Activated naive CD8-positive, alpha-beta T cell treated with anti-CD3 and anti-CD28 coated beads, Interleukin-2, amount 10 ng/mL, durations not matched to agents 7 days and 5 days (primary cell): ENCODE data around the gene BUB1B. TPM values are rescaled to one million over a fixed set of nuclear protein-coding genes. Genes with fewer than 3 reads are reported as not detected.

Experiments used
- ATAC-seq: fragments of 150-1000 bp; cut with Tn5 transposase; one replicate; pipeline ENCODE4 v1.10.0; 2021; ENCODE audit warnings: low read depth, moderate library complexity
- POLR2A ChIA-PET: fragments of 350-600 bp; sonication (Branson Sonifier 250); formaldehyde crosslinking; loops from one replicate; lab custom pipeline; 2021; ENCODE audit warnings: antibody characterized with exemption; lab: Charles Lee
- DNase-seq: peaks from one replicate; pipeline ENCODE4 v3.0.0; 2021
- H3K27ac Mint-ChIP-seq: one replicate; pipeline ENCODE4 v1.8.0; 2022; ENCODE audit warnings: mild to moderate bottlenecking, mixed read lengths
- H3K27me3 Mint-ChIP-seq: one replicate; pipeline ENCODE4 v1.8.0; 2022; ENCODE audit warnings: mild to moderate bottlenecking, moderate library complexity, mixed read lengths
- H3K36me3 Mint-ChIP-seq: one replicate; pipeline ENCODE4 v1.8.0; 2021; ENCODE audit warnings: mild to moderate bottlenecking, mixed read lengths
- H3K4me1 Mint-ChIP-seq: one replicate; pipeline ENCODE4 v1.8.0; 2021; ENCODE audit warnings: mixed read lengths
- H3K4me3 Mint-ChIP-seq: one replicate; pipeline ENCODE4 v1.8.0; 2022; ENCODE audit warnings: mild to moderate bottlenecking, moderate library complexity, mixed read lengths
- H3K9me3 Mint-ChIP-seq: one replicate; pipeline ENCODE4 v1.8.0; 2021; ENCODE audit warnings: mixed read lengths
- total RNA-seq, 2 experiments: library from RNA; stranded (reverse); gene quantifications; one replicate each; pipeline ENCODE4 v1.2.3, GENCODE V29; 2021

The BUB1B gene
- total RNA-seq, 2 experiments from 2014 or later = 59.3 TPM

- Mint-ChIP-seq H3K36me3 (no peaks in the 10 kb centered on the region), H3K4me1 (no peaks in the 10 kb centered on the region), H3K9me3 (no peaks in the 10 kb centered on the region), H3K27ac (no peak overlapping the region), H3K4me3 (no peak overlapping the region), H3K27me3 (peaks cover 9% of the 10 kb centered on the region)
- ATAC-seq (no peak), DNase-seq (no peak)
- POLR2A ChIA-PET = interaction anchor here (0.5 kb wide), 1 partner anchor 369 kb away, joined by 4 read pairs; no protein-coding TSS in a partner anchor
These were observed 103.7 kb downstream of the BUB1B start for GRCh38 chr15:40264321-40265153.

- Mint-ChIP-seq H3K36me3 (no peaks in the 10 kb centered on the region), H3K4me1 (no peaks in the 10 kb centered on the region), H3K27me3 (peaks cover 9% of the 10 kb centered on the region), H3K27ac (no peak overlapping the region), H3K9me3 (no peaks in the 10 kb centered on the region), H3K4me3 (no peak overlapping the region)
- ATAC-seq (no peak), DNase-seq (no peak)
- POLR2A ChIA-PET = no interaction called here
These were observed 104.5 kb downstream of the BUB1B start for GRCh38 chr15:40265355-40265754.

- H3K27ac Mint-ChIP-seq = no peak overlapping the region
- peaks cover 9% of the 10 kb centered on the region for H3K27me3 Mint-ChIP-seq
- POLR2A ChIA-PET = no interaction called here
These were observed 105.0 kb downstream of the BUB1B start for GRCh38 chr15:40265875-40266274.

GRCh38 chr15:40266828-40267304 lies 106.0 kb downstream of the BUB1B start:
- DNase-seq (no peak), ATAC-seq (no peak)
- Mint-ChIP-seq H3K36me3 (no peaks in the 10 kb centered on the region), H3K27ac (no peak overlapping the region), H3K4me1 (no peaks in the 10 kb centered on the region), H3K9me3 (no peaks in the 10 kb centered on the region), H3K4me3 (no peak overlapping the region), H3K27me3 (peaks cover 5% of the 10 kb centered on the region)
- POLR2A ChIA-PET = interaction anchor here (0.6 kb wide), 1 partner anchor 28 kb away, joined by 4 read pairs; no protein-coding TSS in a partner anchor

More at GRCh38 chr15:40265875-40266274, 105.0 kb downstream of the BUB1B start:
- H3K9me3 Mint-ChIP-seq = no peaks in the 10 kb centered on the region
- no peak overlapping the region for H3K4me3 Mint-ChIP-seq
- no peaks in the 10 kb centered on the region for H3K4me1 Mint-ChIP-seq
- ATAC-seq (no peak), DNase-seq (no peak)
- H3K36me3 Mint-ChIP-seq = no peaks in the 10 kb centered on the region

- Mint-ChIP-seq H3K27ac (no peak overlapping the region), H3K9me3 (no peaks in the 10 kb centered on the region), H3K4me3 (no peak overlapping the region), H3K36me3 (no peaks in the 10 kb centered on the region), H3K4me1 (no peaks in the 10 kb centered on the region), H3K27me3 (peaks cover 1% of the 10 kb centered on the region)
- no peak for ATAC-seq
- POLR2A ChIA-PET = no interaction called here
- DNase-seq = no peak
These were observed 106.8 kb downstream of the BUB1B start for GRCh38 chr15:40267670-40268069.

- no peaks in the 10 kb centered on the region for H3K36me3 Mint-ChIP-seq
- POLR2A ChIA-PET = interaction anchor here (0.6 kb wide), 1 partner anchor 1517 kb away, joined by 4 read pairs; no protein-coding TSS in a partner anchor
- H3K9me3 Mint-ChIP-seq = no peaks in the 10 kb centered on the region
- no peak overlapping the region for H3K27ac Mint-ChIP-seq
- H3K27me3 Mint-ChIP-seq = no peaks in the 10 kb centered on the region
- H3K4me1 Mint-ChIP-seq = no peaks in the 10 kb centered on the region
- no peak for DNase-seq
- H3K4me3 Mint-ChIP-seq = no peak overlapping the region
- ATAC-seq = no peak
These were observed 108.7 kb downstream of the BUB1B start for GRCh38 chr15:40269604-40270003.

GRCh38 chr15:40270246-40270995 lies 109.6 kb downstream of the BUB1B start:
- H3K4me1 Mint-ChIP-seq = no peaks in the 10 kb centered on the region
- H3K27me3 Mint-ChIP-seq = no peaks in the 10 kb centered on the region
- ATAC-seq = no peak
- H3K36me3 Mint-ChIP-seq = no peaks in the 10 kb centered on the region
- no peak for DNase-seq
- no peaks in the 10 kb centered on the region for H3K9me3 Mint-ChIP-seq
- no peak overlapping the region for H3K27ac Mint-ChIP-seq
- POLR2A ChIA-PET = interaction anchor here (0.6 kb wide), 1 partner anchor 1516 kb away, joined by 4 read pairs; no protein-coding TSS in a partner anchor
- H3K4me3 Mint-ChIP-seq = no peak overlapping the region

Other genes starting within 250 kb of the BUB1B start
- gene GPR176, start 240.8 kb upstream of the BUB1B start, total RNA-seq = under 1 TPM; 0.09 to 0.14 TPM
- gene EIF2AK4, start 227.0 kb upstream of the BUB1B start, total RNA-seq = 10 to 100 TPM; 26.4 to 28.7 TPM
- 100 to 1,000 TPM; 155 to 170 TPM for gene SRP14, start 121.9 kb upstream of the BUB1B start, total RNA-seq
- 10 to 100 TPM; 20.6 to 24.6 TPM for gene BMF, start 52.2 kb upstream of the BUB1B start, total RNA-seq
- gene PAK6, start 78.0 kb downstream of the BUB1B start, total RNA-seq = 1 to 10 TPM in 1 of 2 experiments, under 1 TPM in 1; 0.91 to 1.3 TPM
- under 1 TPM in 1 of 2 experiments, not detected in 1; 0.26 TPM for gene ANKRD63, start 122.0 kb downstream of the BUB1B start, total RNA-seq
- 100 to 1,000 TPM; 173 to 174 TPM for gene PLCB2, start 146.9 kb downstream of the BUB1B start, total RNA-seq
- 1 to 10 TPM; 8.8 to 9.4 TPM for gene INAFM2, start 162.6 kb downstream of the BUB1B start, total RNA-seq
- 1 to 10 TPM; 2.3 to 2.6 TPM for gene CCDC9B, start 179.9 kb downstream of the BUB1B start, total RNA-seq
- gene PHGR1, start 190.0 kb downstream of the BUB1B start, total RNA-seq = not detected
- gene DISP2, start 197.2 kb downstream of the BUB1B start, total RNA-seq = 1 to 10 TPM; 1.5 to 2.0 TPM
- 10 to 100 TPM; 47.0 to 49.5 TPM for gene KNSTRN, start 221.7 kb downstream of the BUB1B start, total RNA-seq
- gene IVD, start 244.7 kb downstream of the BUB1B start, total RNA-seq = 10 to 100 TPM; 92.4 to 95.2 TPM